T-helper 1 cell (primary cell): ENCODE measurements around the gene BUD23.

Experiments used
- DNase-seq, 5 donors: peaks; one replicate each; pipeline ENCODE4 v3.0.0-alpha.2; 2012 to 2020

Gene BUD23

GRCh38 chr7:73742753-73743641 lies 59.6 kb downstream of the BUD23 start:
- DNase-seq = no peak

GRCh38 chr7:73746378-73746777 lies 63.0 kb downstream of the BUD23 start:
- DNase-seq = no peak
